Mesothelial cell of epicardium (in vitro differentiated cells): ENCODE results near the gene TRHDE. TPM values are rescaled to one million over a fixed set of nuclear protein-coding genes. Genes with fewer than 3 reads are reported as not detected.

Experiments
- DNase-seq, 2 experiments: peaks; one replicate each; pipeline ENCODE4 v3.0.0; 2021; ENCODE audit warnings: low spot score in 2 of 2; ENCODE audit not compliant: unreplicated experiment in 2 of 2
- H3K27ac Mint-ChIP-seq: 2 replicates; pipeline ENCODE4 v1.8.0; 2021; ENCODE audit warnings: mixed read lengths
- H3K27me3 Mint-ChIP-seq: 2 replicates; pipeline ENCODE4 v1.8.0; 2021; ENCODE audit warnings: low read depth, mixed read lengths
- H3K36me3 Mint-ChIP-seq: 2 replicates; pipeline ENCODE4 v1.8.0; 2021; ENCODE audit warnings: mixed read lengths
- H3K4me1 Mint-ChIP-seq: 2 replicates; pipeline ENCODE4 v1.8.0; 2021; ENCODE audit warnings: mixed read lengths
- H3K4me3 Mint-ChIP-seq: 2 replicates; pipeline ENCODE4 v1.8.0; 2021; ENCODE audit warnings: mild to moderate bottlenecking, moderate library complexity, mixed read lengths
- H3K9me3 Mint-ChIP-seq: 2 replicates; pipeline ENCODE4 v1.8.0; 2021; ENCODE audit warnings: mixed read lengths
- CTCF ChIP-seq: fragments of 200-600 bp; sonication (generic); IDR thresholded peaks from one replicate; pipeline ENCODE4 v1.5.0; 2021; ENCODE audit warnings: antibody characterized with exemption; ENCODE audit not compliant: unreplicated experiment
- total RNA-seq: library from RNA; stranded (reverse); gene quantifications from 3 replicates; pipeline ENCODE4 v1.2.1, GENCODE V29; 2021

TRHDE gene
- total RNA-seq, 1 donor from 2014 or later, result 1.0 TPM

GRCh38 chr12:72282721-72283120 lies 10.6 kb downstream of the TRHDE start:
- Mint-ChIP-seq H3K36me3 (no peaks in the 10 kb centered on the region), H3K4me3 (no peak overlapping the region), H3K27ac (no peak overlapping the region), H3K27me3 (peaks cover 44% of the 10 kb centered on the region), H3K9me3 (peaks cover 9% of the 10 kb centered on the region), H3K4me1 (no peaks in the 10 kb centered on the region)
- TF ChIP-seq CTCF, result no peak
- no peak for DNase-seq

- no peak overlapping the region for H3K4me3 Mint-ChIP-seq
- no peak overlapping the region for H3K27ac Mint-ChIP-seq
- H3K27me3 Mint-ChIP-seq, result peaks cover 14% of the 10 kb centered on the region
- no peak for TF ChIP-seq CTCF
- peaks cover 9% of the 10 kb centered on the region for H3K9me3 Mint-ChIP-seq
- no peaks in the 10 kb centered on the region for H3K4me1 Mint-ChIP-seq
- H3K36me3 Mint-ChIP-seq, result no peaks in the 10 kb centered on the region
- no peak for DNase-seq
Observed at GRCh38 chr12:72285861-72286260, 13.7 kb downstream of the TRHDE start.

GRCh38 chr12:72286526-72286925 lies 14.4 kb downstream of the TRHDE start:
- Mint-ChIP-seq H3K4me1 (no peaks in the 10 kb centered on the region), H3K27me3 (peaks cover 8% of the 10 kb centered on the region), H3K27ac (no peak overlapping the region), H3K4me3 (no peak overlapping the region), H3K9me3 (peaks cover 9% of the 10 kb centered on the region), H3K36me3 (no peaks in the 10 kb centered on the region)
- no peak for DNase-seq
- TF ChIP-seq CTCF, result no peak

- H3K27ac Mint-ChIP-seq, result no peak overlapping the region
- peaks cover 9% of the 10 kb centered on the region for H3K9me3 Mint-ChIP-seq
- H3K4me3 Mint-ChIP-seq, result no peak overlapping the region
- no peak for TF ChIP-seq CTCF
- no peak for DNase-seq
- H3K4me1 Mint-ChIP-seq, result no peaks in the 10 kb centered on the region
- H3K27me3 Mint-ChIP-seq, result peaks cover 12% of the 10 kb centered on the region
- no peaks in the 10 kb centered on the region for H3K36me3 Mint-ChIP-seq
Observed at GRCh38 chr12:72288436-72288835, 16.3 kb downstream of the TRHDE start.

- peaks cover 9% of the 10 kb centered on the region for H3K9me3 Mint-ChIP-seq
- H3K36me3 Mint-ChIP-seq, result no peaks in the 10 kb centered on the region
- no peak for TF ChIP-seq CTCF
- H3K27ac Mint-ChIP-seq, result no peak overlapping the region
- DNase-seq, result no peak
- no peaks in the 10 kb centered on the region for H3K4me1 Mint-ChIP-seq
- H3K27me3 Mint-ChIP-seq, result peaks cover 12% of the 10 kb centered on the region
- H3K4me3 Mint-ChIP-seq, result no peak overlapping the region
Observed at GRCh38 chr12:72288911-72289310, 16.7 kb downstream of the TRHDE start.

- DNase-seq, result no peak
- H3K27me3 Mint-ChIP-seq, result peaks cover 14% of the 10 kb centered on the region
- no peak overlapping the region for H3K4me3 Mint-ChIP-seq
- no peaks in the 10 kb centered on the region for H3K36me3 Mint-ChIP-seq
- H3K4me1 Mint-ChIP-seq, result no peaks in the 10 kb centered on the region
- TF ChIP-seq CTCF, result no peak
- peaks cover 9% of the 10 kb centered on the region for H3K9me3 Mint-ChIP-seq
- no peak overlapping the region for H3K27ac Mint-ChIP-seq
Observed at GRCh38 chr12:72289633-72290032, 17.5 kb downstream of the TRHDE start.
